NOMO-1 (cell line): ENCODE data around the gene CCNF.

Experiments
- DNase-seq, 2 experiments: peaks; one replicate each; lab custom pipeline; 2025; ENCODE audit not compliant: unreplicated experiment in 2 of 2; lab: John Stamatoyannopoulos, UW

The CCNF gene

DNA sequence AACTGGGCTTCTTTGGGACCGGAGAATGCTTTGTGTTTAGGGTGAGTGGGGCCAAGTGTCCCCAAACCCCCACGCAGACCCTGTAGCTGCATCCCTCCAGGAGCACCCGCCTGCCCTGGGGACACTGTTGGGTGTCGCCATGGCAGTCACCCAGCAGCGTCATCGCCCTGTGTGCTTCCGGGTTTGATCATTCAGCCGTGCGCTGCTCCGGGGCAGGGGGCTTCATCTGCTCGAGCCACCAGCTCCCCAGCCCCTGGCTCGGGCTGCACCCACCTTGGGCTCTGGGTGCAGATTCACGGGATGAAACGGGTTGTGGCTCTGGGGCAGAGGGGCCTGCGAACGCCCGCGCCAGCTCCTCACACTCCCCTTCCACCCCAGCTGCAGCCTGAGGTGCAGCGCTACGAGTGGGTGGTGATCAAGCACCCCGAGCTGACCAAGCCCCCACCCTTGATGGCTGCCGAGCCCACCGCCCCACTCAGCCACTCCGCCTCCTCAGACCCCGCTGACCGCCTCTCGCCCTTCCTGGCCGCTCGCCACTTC lies 70.7 kb downstream of the CCNF start:
- no peak for DNase-seq

GRCh38 chr16:2500430-2500917 lies 71.2 kb downstream of the CCNF start:
- no peak for DNase-seq

DNA sequence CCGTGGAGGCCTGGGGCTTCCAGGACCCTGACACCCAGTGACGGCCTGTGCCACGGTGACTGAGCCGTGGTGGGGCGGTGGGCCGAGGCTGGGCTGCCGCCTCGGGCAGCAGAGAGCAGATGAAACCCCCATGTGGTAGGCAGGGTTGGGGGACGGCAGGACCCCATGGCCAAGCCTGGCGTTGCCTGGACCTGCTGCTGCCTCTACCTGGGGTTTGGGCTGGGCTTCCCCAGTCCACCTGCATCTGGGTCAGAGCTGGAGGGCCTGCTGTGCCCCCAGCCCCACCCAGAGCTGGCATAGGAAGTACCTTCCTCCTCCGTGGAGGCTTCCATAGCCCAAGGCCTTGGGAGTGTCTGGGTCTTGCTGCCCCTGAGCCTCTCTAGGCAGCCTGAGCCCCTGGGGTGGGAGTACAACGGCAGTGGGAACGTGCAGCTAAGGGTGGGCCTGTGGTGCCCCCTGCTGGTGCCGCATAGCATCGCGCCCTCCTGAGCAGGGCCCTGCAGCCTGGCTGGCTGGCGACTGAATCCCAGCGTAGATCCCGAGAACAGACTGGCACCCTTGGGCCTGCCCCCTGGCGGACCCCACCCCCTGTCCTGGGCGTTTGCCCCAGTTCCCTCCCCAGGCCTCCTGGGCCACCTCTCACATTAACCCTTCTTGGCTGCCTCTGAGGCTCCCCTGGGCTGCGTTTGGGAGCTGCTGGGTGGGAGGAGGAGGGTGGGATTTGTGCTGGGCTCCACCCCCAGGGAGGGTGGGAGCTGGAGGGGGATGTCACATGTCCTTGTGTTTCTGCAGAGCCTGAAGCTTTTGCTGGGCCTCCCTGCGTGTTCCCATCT lies 71.9 kb downstream of the CCNF start:
- peak; percentile 50 to 77 for DNase-seq

DNA sequence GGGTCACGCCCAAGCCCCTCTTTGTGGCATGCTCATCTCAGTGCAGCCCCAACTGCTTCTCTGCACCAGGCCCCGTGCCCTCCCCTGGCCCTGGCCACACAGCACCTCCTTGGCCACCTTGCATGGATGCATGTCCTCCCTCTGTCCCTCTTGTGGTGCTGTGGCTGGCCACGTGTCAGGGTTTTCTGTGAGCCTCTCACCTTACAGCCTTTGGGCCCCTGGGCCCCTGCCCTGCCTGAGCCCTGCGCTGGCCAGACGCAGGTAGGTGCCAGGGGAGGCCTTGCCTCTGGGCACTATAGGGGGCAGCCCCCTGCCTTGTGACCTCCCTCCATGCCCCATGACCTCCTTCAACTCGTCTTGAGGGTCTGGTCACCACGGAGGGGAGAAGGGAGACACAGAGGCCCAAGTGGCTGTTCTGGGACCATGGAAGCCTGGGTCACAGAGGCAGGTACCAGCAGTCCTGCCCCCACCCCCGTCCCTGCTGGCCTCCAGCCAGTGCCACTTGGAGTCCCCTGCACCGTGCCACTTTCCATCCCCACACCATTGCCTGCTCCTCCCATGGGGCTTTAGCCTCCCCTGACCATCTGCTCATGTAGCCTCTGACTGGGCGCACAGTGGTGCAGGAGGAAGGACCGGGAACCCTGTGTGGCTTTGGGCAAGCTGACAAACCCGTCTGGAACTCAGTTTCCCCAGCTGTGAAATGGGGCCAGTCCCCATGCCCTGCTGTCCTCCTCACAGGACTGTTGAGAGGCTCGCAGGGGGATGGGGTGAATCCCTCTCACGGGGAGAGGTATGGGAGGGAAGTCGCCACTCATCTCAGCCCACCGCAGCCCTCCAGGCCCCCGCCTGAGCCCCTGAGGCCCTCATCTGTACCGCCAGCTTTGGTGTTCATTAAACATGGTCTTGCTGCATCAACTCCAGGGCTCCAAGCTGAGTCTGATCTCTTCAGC lies 73.0 kb downstream of the CCNF start:
- DNase-seq = no peak

GRCh38 chr16:2505695-2506094 lies 76.4 kb downstream of the CCNF start:
- no peak for DNase-seq

- peak; percentile 80 to 86 for DNase-seq
Observed at GRCh38 chr16:2507052-2507659, 77.9 kb downstream of the CCNF start.

DNA sequence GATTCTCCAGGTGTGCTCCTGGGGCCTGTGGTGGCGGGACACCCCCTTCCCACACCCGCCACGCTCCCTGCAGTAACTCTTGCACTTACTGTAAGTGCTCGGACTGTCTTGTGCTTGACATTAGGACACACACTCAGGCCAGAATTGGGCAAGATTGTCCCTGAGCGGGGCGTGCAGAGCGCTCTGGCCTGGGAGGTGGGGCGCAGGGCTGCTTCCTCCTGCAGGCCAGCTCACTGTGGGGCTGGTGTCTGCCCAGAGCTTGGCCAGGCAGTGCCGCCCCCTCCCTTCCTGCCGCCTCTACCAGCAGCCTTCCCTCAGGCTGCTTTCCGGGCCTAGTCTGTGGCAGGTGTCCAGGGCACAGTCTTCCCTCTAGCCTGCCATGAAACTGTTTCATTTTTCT lies 78.4 kb downstream of the CCNF start:
- DNase-seq = peak; percentile 58 to 77
